Body of pancreas (tissue), 4 donors: ENCODE results near the gene SLC25A13.

ENCODE experiments used
- POLR2A ChIP-seq, 3 donors: fragments of 450-650 bp; IDR thresholded peaks; one replicate each; pipeline ENCODE4 v1.6.1; 2016; ENCODE audit warnings: antibody characterized with exemption in 3 of 3, mild to moderate bottlenecking in 2 of 3
- TF ChIP-seq, protein P1 (sequence below), 7 experiments: fragments of 450-650 bp in 4 of 7; fragments of 200-600 bp in 3 of 7; sonication (generic) in 3 of 7; IDR thresholded peaks; one replicate each; pipeline ENCODE4 v1.5.1; 2016 to 2019; ENCODE audit warnings: antibody characterized with exemption in 7 of 7

DNA sequence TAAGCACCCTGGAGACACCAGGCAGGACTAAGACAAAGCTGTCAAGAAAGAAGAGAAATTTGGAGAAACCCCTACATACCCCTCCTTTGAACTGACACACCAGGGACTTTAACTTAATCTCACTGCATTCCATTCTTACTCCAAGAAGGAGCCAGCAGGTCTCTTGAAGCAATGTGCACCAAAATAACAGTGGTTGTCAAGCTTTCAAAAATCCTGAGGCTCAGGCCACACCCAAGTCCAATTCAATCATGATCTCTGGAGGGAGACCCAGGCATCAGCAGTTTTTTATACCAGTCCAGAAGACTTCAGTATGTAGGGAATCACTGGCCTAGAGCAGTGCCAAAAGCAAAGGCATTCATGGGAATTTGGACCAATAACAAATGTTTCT, 6.8 kb downstream of the SLC25A13 start:
- no peak for TF ChIP-seq POLR2A (IDR thresholded peaks at IDR 0.05)
- TF ChIP-seq, protein P1, sequence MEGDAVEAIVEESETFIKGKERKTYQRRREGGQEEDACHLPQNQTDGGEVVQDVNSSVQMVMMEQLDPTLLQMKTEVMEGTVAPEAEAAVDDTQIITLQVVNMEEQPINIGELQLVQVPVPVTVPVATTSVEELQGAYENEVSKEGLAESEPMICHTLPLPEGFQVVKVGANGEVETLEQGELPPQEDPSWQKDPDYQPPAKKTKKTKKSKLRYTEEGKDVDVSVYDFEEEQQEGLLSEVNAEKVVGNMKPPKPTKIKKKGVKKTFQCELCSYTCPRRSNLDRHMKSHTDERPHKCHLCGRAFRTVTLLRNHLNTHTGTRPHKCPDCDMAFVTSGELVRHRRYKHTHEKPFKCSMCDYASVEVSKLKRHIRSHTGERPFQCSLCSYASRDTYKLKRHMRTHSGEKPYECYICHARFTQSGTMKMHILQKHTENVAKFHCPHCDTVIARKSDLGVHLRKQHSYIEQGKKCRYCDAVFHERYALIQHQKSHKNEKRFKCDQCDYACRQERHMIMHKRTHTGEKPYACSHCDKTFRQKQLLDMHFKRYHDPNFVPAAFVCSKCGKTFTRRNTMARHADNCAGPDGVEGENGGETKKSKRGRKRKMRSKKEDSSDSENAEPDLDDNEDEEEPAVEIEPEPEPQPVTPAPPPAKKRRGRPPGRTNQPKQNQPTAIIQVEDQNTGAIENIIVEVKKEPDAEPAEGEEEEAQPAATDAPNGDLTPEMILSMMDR (IDR thresholded peaks at IDR 0.05): no peak
